GM19438 (cell line): ENCODE data around the gene DNAI4.
"Not testable (repeated sequence)": the region's sequence is repeated elsewhere in the genome, so short reads cannot be mapped to it uniquely, and the experiment has no call there.

Experiments
- ATAC-seq: cut with Tn5 transposase; IDR thresholded peaks from one replicate; pipeline ENCODE4 v1.9.1; 2021; ENCODE audit warnings: low read depth; ENCODE audit not compliant: unreplicated experiment

Gene DNAI4

GRCh38 chr1:66840929-66841328 lies 83.7 kb downstream of the DNAI4 start:
- no peak for ATAC-seq

GRCh38 chr1:66834926-66835325 lies 89.7 kb downstream of the DNAI4 start:
- ATAC-seq, result no peak

GRCh38 chr1:66833112-66833511 lies 91.5 kb downstream of the DNAI4 start:
- ATAC-seq, result no peak

GRCh38 chr1:66831529-66832239 lies 93.0 kb downstream of the DNAI4 start:
- no peak for ATAC-seq

GRCh38 chr1:66824771-66825170 lies 99.9 kb downstream of the DNAI4 start:
- ATAC-seq, result no peak

- ATAC-seq, result no peak
Measured at GRCh38 chr1:66809736-66810326, 114.8 kb downstream of the DNAI4 start.

GRCh38 chr1:66809245-66809644 lies 115.4 kb downstream of the DNAI4 start:
- no peak for ATAC-seq

GRCh38 chr1:66795839-66796238 lies 128.8 kb downstream of the DNAI4 start:
- ATAC-seq, result not testable (repeated sequence)

GRCh38 chr1:66791621-66792610 lies 132.7 kb downstream of the DNAI4 start:
- ATAC-seq, result no peak

GRCh38 chr1:66788231-66788939 lies 136.3 kb downstream of the DNAI4 start:
- ATAC-seq, result peak; percentile 71

GRCh38 chr1:66787641-66788040 lies 137.0 kb downstream of the DNAI4 start:
- no peak for ATAC-seq

GRCh38 chr1:66785800-66786199 lies 138.9 kb downstream of the DNAI4 start:
- ATAC-seq, result not testable (repeated sequence)

GRCh38 chr1:66779475-66780078 lies 145.1 kb downstream of the DNAI4 start:
- no peak for ATAC-seq

GRCh38 chr1:66778969-66779368 lies 145.7 kb downstream of the DNAI4 start:
- ATAC-seq, result no peak

- no peak for ATAC-seq
Measured at GRCh38 chr1:66778266-66778665, 146.4 kb downstream of the DNAI4 start.

- no peak for ATAC-seq
Measured at GRCh38 chr1:66777831-66778230, 146.8 kb downstream of the DNAI4 start.

GRCh38 chr1:66775646-66776045 lies 149.0 kb downstream of the DNAI4 start:
- no peak for ATAC-seq

GRCh38 chr1:66774438-66774837 lies 150.2 kb downstream of the DNAI4 start:
- no peak for ATAC-seq

- no peak for ATAC-seq
Measured at GRCh38 chr1:66773227-66773626, 151.4 kb downstream of the DNAI4 start.

- no peak for ATAC-seq
Measured at GRCh38 chr1:66770694-66771093, 154.0 kb downstream of the DNAI4 start.
